Measurements from ENCODE around the gene TMOD4. TPM values are rescaled to one million over a fixed set of nuclear protein-coding genes. Genes with fewer than 3 reads are reported as not detected.
A peak's percentile ranks its signal among the peaks of the same experiment; 100 is the strongest.

TMOD4 gene
- 0.77 to 1.7 TPM (median 1.1 TPM) in 3 replicates for total RNA-seq

DNA sequence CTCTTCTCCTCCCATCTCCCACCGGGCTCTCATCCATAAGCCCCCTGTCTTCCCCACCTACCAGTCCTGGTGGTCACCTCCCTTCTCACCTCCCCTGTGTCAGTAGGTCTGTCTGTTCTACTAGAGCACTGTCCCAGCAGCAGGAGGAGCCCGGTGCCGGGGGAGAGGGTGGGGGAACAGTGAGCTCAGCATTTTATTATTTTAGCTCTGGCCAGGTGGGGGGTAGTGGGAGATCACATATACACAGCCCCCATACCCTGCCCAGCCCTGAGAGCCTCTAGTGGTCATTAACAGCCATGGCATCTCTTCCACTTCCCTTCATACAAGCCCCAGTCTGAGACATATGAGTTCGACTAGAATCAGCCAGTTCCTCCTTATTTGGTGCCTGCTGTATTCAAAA lies at the start of gene TMOD4:
TMOD4 (minus strand) TSS at position 119 of the 400 bp plus-strand sequence. CDS start 1,106 bp downstream, outside the sequence.
- no peaks in the 10 kb centered on the region for H3K27me3 Mint-ChIP-seq (ENCODE audit: low read depth)

GRCh38 chr1:151222130-151222529 lies 46.3 kb upstream of the TMOD4 start:
- DNase-seq (ENCODE audit: low spot score in 2 of 2, unreplicated experiment in 2 of 2): no peak
- no peaks in the 10 kb centered on the region for H3K27me3 Mint-ChIP-seq (ENCODE audit: low read depth)
- no peak for TF ChIP-seq CTCF (IDR thresholded peaks at IDR 0.05; ENCODE audit: unreplicated experiment)
- no peaks in the 10 kb centered on the region for H3K4me1 Mint-ChIP-seq
- peak overlapping the region; percentile 66 for H3K27ac Mint-ChIP-seq
- peaks cover 11% of the 10 kb centered on the region for H3K36me3 Mint-ChIP-seq
- H3K9me3 Mint-ChIP-seq: no peaks in the 10 kb centered on the region
- H3K4me3 Mint-ChIP-seq: no peak overlapping the region

More for the DNA sequence above, at the start of gene TMOD4:
- no peaks in the 10 kb centered on the region for H3K9me3 Mint-ChIP-seq
- no peak for DNase-seq (ENCODE audit: low spot score in 2 of 2, unreplicated experiment in 2 of 2)
- peaks cover 32% of the 10 kb centered on the region for H3K36me3 Mint-ChIP-seq
- H3K27ac Mint-ChIP-seq: no peak within 1 kb of the TSS
- no peak for TF ChIP-seq CTCF (IDR thresholded peaks at IDR 0.05; ENCODE audit: unreplicated experiment)
- H3K4me3 Mint-ChIP-seq: no peak within 1 kb of the TSS
- no peaks in the 10 kb centered on the region for H3K4me1 Mint-ChIP-seq

GRCh38 chr1:151221616-151222015 lies 45.8 kb upstream of the TMOD4 start:
- no peak for TF ChIP-seq CTCF (IDR thresholded peaks at IDR 0.05; ENCODE audit: unreplicated experiment)
- Mint-ChIP-seq H3K27me3 (ENCODE audit: low read depth) (no peaks in the 10 kb centered on the region), H3K36me3 (peaks cover 8% of the 10 kb centered on the region), H3K9me3 (no peaks in the 10 kb centered on the region), H3K27ac (no peak overlapping the region), H3K4me3 (no peak overlapping the region), H3K4me1 (no peaks in the 10 kb centered on the region)
- DNase-seq (ENCODE audit: low spot score in 2 of 2, unreplicated experiment in 2 of 2): no peak

GRCh38 chr1:151213560-151213959 lies 37.8 kb upstream of the TMOD4 start:
- Mint-ChIP-seq H3K36me3 (peaks cover 24% of the 10 kb centered on the region), H3K27ac (peak overlapping the region; percentile 64), H3K27me3 (ENCODE audit: low read depth) (no peaks in the 10 kb centered on the region), H3K4me1 (peaks cover 17% of the 10 kb centered on the region), H3K4me3 (no peak overlapping the region), H3K9me3 (no peaks in the 10 kb centered on the region)
- no peak for DNase-seq (ENCODE audit: low spot score in 2 of 2, unreplicated experiment in 2 of 2)
- TF ChIP-seq CTCF (IDR thresholded peaks at IDR 0.05; ENCODE audit: unreplicated experiment): no peak

- no peak for DNase-seq (ENCODE audit: low spot score in 2 of 2, unreplicated experiment in 2 of 2)
- Mint-ChIP-seq H3K9me3 (no peaks in the 10 kb centered on the region), H3K4me1 (peaks cover 17% of the 10 kb centered on the region), H3K27me3 (ENCODE audit: low read depth) (no peaks in the 10 kb centered on the region), H3K4me3 (no peak overlapping the region), H3K27ac (peak overlapping the region; percentile 87), H3K36me3 (peaks cover 30% of the 10 kb centered on the region)
- TF ChIP-seq CTCF (IDR thresholded peaks at IDR 0.05; ENCODE audit: unreplicated experiment): no peak
These were observed 36.4 kb upstream of the TMOD4 start for GRCh38 chr1:151211972-151212705.
